Smooth muscle cell (in vitro differentiated cells): ENCODE data around the gene NR5A2. TPM values are rescaled to one million over a fixed set of nuclear protein-coding genes. Genes with fewer than 3 reads are reported as not detected.

Source experiments
- DNase-seq: peaks from one replicate; lab custom pipeline; 2025; ENCODE audit not compliant: unreplicated experiment; lab: John Stamatoyannopoulos, UW
- H2AFZ ChIP-seq: fragments of 200-600 bp; sonication (generic); 2 replicates; pipeline ENCODE4 v1.6.0; 2016; ENCODE audit warnings: antibody characterized with exemption, low read depth, mild to moderate bottlenecking
- H3F3A ChIP-seq: fragments of 200-600 bp; sonication (generic); 2 replicates; pipeline ENCODE4 v1.6.0; 2017; ENCODE audit warnings: antibody characterized with exemption, low read depth
- H3K27ac ChIP-seq: fragments of 200-600 bp; sonication (generic); 2 replicates; pipeline ENCODE4 v1.5.1; 2016; ENCODE audit warnings: low read depth, mild to moderate bottlenecking
- H3K27me3 ChIP-seq: fragments of 200-600 bp; sonication (generic); 2 replicates; pipeline ENCODE4 v1.6.1; 2016; ENCODE audit warnings: low read depth, mild to moderate bottlenecking
- H3K36me3 ChIP-seq: fragments of 200-600 bp; sonication (generic); 2 replicates; pipeline ENCODE4 v1.5.1; 2016; ENCODE audit warnings: low read depth
- H3K4me1 ChIP-seq: fragments of 200-600 bp; sonication (generic); 2 replicates; pipeline ENCODE4 v1.5.1; 2016; ENCODE audit warnings: low read depth
- H3K4me2 ChIP-seq: fragments of 200-600 bp; sonication (generic); 2 replicates; pipeline ENCODE4 v1.6.0; 2016; ENCODE audit warnings: mild to moderate bottlenecking
- H3K4me3 ChIP-seq: fragments of 200-600 bp; sonication (generic); 2 replicates; pipeline ENCODE4 v1.5.1; 2016; ENCODE audit warnings: mild to moderate bottlenecking
- H3K79me2 ChIP-seq: fragments of 200-600 bp; sonication (generic); 2 replicates; pipeline ENCODE4 v1.6.0; 2016; ENCODE audit warnings: low read depth, mild to moderate bottlenecking
- H3K9ac ChIP-seq: fragments of 200-600 bp; sonication (generic); 2 replicates; pipeline ENCODE4 v1.6.0; 2016; ENCODE audit warnings: low read depth
- H3K9me3 ChIP-seq: fragments of 200-600 bp; sonication (generic); replicated peaks from 2 replicates; pipeline ENCODE4 v1.5.1; 2016; ENCODE audit warnings: low read depth
- H4K20me1 ChIP-seq: fragments of 200-600 bp; sonication (generic); 2 replicates; pipeline ENCODE4 v1.6.0; 2016; ENCODE audit warnings: low read depth
- CTCF ChIP-seq: fragments of 200-600 bp; sonication (generic); IDR thresholded peaks from 2 replicates; pipeline ENCODE4 v1.5.1; 2017; ENCODE audit warnings: borderline replicate concordance, mild to moderate bottlenecking, antibody characterized with exemption; ENCODE audit not compliant: insufficient read depth, poor library complexity, severe bottlenecking
- WGBS: methylation state at CpG from one replicate; pipeline ENCODE4 v1.1.7; 2016; ENCODE audit warnings: low lambda C conversion rate; 5-methylcytosine and 5-hydroxymethylcytosine counted together
- polyA plus RNA-seq: library from polyadenylated mRNA; unstranded; fragments of >200 nt; fragmentation: Nextera tagmentation; extraction: Ambion mirVana; gene quantifications from 2 replicates; pipeline ENCODE4 v1.2.1, GENCODE V29; 2016
- total RNA-seq: library from RNA; depleted of rRNA; stranded (reverse); fragments of >200 nt; gene quantifications from 2 replicates; pipeline ENCODE4 v1.2.3, GENCODE V29; 2014

The NR5A2 gene
- total and polyA plus RNA-seq, 2 experiments from 2014 or later, result 0.14 to 0.22 TPM

- no peak overlapping the region for H2AFZ ChIP-seq
- H4K20me1 ChIP-seq, result no peaks in the 10 kb centered on the region
- H3K27me3 ChIP-seq, result no peaks in the 10 kb centered on the region
- H3K9me3 ChIP-seq, result no peaks in the 10 kb centered on the region
- H3K9ac ChIP-seq, result no peak overlapping the region
- no peak for TF ChIP-seq CTCF
- no peak overlapping the region for H3K27ac ChIP-seq
- no peaks in the 10 kb centered on the region for H3K79me2 ChIP-seq
- 93% methylated on average over 8 of the region's 8 CpGs for WGBS
- no peak overlapping the region for H3K4me2 ChIP-seq
- no peaks in the 10 kb centered on the region for H3K4me1 ChIP-seq
- DNase-seq, result no peak
- H3F3A ChIP-seq, result no peaks in the 10 kb centered on the region
- no peak overlapping the region for H3K4me3 ChIP-seq
- no peaks in the 10 kb centered on the region for H3K36me3 ChIP-seq
Measured at GRCh38 chr1:200194477-200194876, 167.0 kb downstream of the NR5A2 start.

GRCh38 chr1:200198236-200198635, 170.7 kb downstream of the NR5A2 start:
- Histone ChIP-seq H2AFZ (no peak overlapping the region), H3K4me2 (no peak overlapping the region), H3K79me2 (no peaks in the 10 kb centered on the region), H3K27me3 (no peaks in the 10 kb centered on the region), H3K27ac (no peak overlapping the region), H3K4me1 (no peaks in the 10 kb centered on the region), H3K36me3 (no peaks in the 10 kb centered on the region), H3F3A (no peaks in the 10 kb centered on the region), H3K4me3 (no peak overlapping the region), H4K20me1 (no peaks in the 10 kb centered on the region), H3K9ac (no peak overlapping the region), H3K9me3 (no peaks in the 10 kb centered on the region)
- TF ChIP-seq CTCF, result no peak
- 44% methylated on average over 3 of the region's 3 CpGs for WGBS
- no peak for DNase-seq

GRCh38 chr1:200205216-200205995, 177.9 kb downstream of the NR5A2 start:
- Histone ChIP-seq H4K20me1 (no peaks in the 10 kb centered on the region), H3K9ac (no peak overlapping the region), H3F3A (no peaks in the 10 kb centered on the region), H3K27me3 (no peaks in the 10 kb centered on the region), H2AFZ (no peak overlapping the region), H3K9me3 (no peaks in the 10 kb centered on the region), H3K79me2 (no peaks in the 10 kb centered on the region), H3K4me1 (no peaks in the 10 kb centered on the region), H3K27ac (no peak overlapping the region), H3K4me2 (no peak overlapping the region), H3K4me3 (no peak overlapping the region), H3K36me3 (no peaks in the 10 kb centered on the region)
- TF ChIP-seq CTCF, result no peak
- no peak for DNase-seq
- WGBS, result 96% methylated on average over 5 of the region's 5 CpGs

- no peaks in the 10 kb centered on the region for H4K20me1 ChIP-seq
- no peaks in the 10 kb centered on the region for H3K4me1 ChIP-seq
- H3K36me3 ChIP-seq, result no peaks in the 10 kb centered on the region
- DNase-seq, result no peak
- no peaks in the 10 kb centered on the region for H3K79me2 ChIP-seq
- H3K9ac ChIP-seq, result no peak overlapping the region
- H3K4me2 ChIP-seq, result peak overlapping the region; percentile 41
- no peaks in the 10 kb centered on the region for H3K27me3 ChIP-seq
- no peaks in the 10 kb centered on the region for H3F3A ChIP-seq
- WGBS, result 66% methylated on average over 3 of the region's 3 CpGs
- peak overlapping the region; percentile 39 for H3K27ac ChIP-seq
- no peak overlapping the region for H2AFZ ChIP-seq
- H3K4me3 ChIP-seq, result no peak overlapping the region
- H3K9me3 ChIP-seq, result no peaks in the 10 kb centered on the region
- TF ChIP-seq CTCF, result no peak
Measured at GRCh38 chr1:200206340-200206739, 178.8 kb downstream of the NR5A2 start.
